Neural cell (in vitro differentiated cells): ENCODE data around the gene GHRL. TPM values are rescaled to one million over a fixed set of nuclear protein-coding genes. Genes with fewer than 3 reads are reported as not detected.

Source experiments
- H2AFZ ChIP-seq: fragments of 200-600, 300-800 bp; sonication (generic), shearing (Covaris generic); 2 replicates; pipeline ENCODE4 v1.6.0; 2014; ENCODE audit warnings: low read depth, mild to moderate bottlenecking, antibody characterized with exemption, low read length, moderate library complexity
- H3F3A ChIP-seq: fragments of 200-600 bp; shearing (Covaris generic); 2 replicates; pipeline ENCODE4 v1.6.1; 2016; ENCODE audit warnings: mild to moderate bottlenecking, moderate library complexity, mixed read lengths, antibody characterized with exemption, low read length; ENCODE audit not compliant: insufficient read depth, poor library complexity, severe bottlenecking
- H3K27ac ChIP-seq: fragments of 200-600, 300-800 bp; sonication (generic), shearing (Covaris generic); 2 replicates; pipeline ENCODE4 v1.5.1; 2014; ENCODE audit warnings: mild to moderate bottlenecking, low read length, moderate library complexity
- H3K27me3 ChIP-seq: fragments of 300-800, 200-600 bp; sonication (generic), shearing (Covaris generic); 2 replicates; pipeline ENCODE4 v1.6.0; 2014; ENCODE audit warnings: mild to moderate bottlenecking, low read depth, low read length, moderate library complexity; ENCODE audit not compliant: insufficient read depth
- H3K36me3 ChIP-seq: fragments of 300-800, 200-600 bp; sonication (generic), shearing (Covaris generic); 2 replicates; pipeline ENCODE4 v1.5.1; 2014; ENCODE audit warnings: mild to moderate bottlenecking, antibody characterized with exemption, low read length, moderate library complexity; ENCODE audit not compliant: insufficient read depth
- H3K4me2 ChIP-seq: fragments of 300-800, 200-600 bp; sonication (generic), shearing (Covaris generic); 2 replicates; pipeline ENCODE4 v1.6.0; 2014; ENCODE audit warnings: mild to moderate bottlenecking, low read length
- H3K4me3 ChIP-seq: fragments of 300-800, 200-600 bp; sonication (generic), shearing (Covaris generic); 2 replicates; pipeline ENCODE4 v1.5.1; 2014; ENCODE audit warnings: mild to moderate bottlenecking, low read length, moderate library complexity
- H3K79me2 ChIP-seq: fragments of 200-600 bp; shearing (Covaris generic); replicated peaks from 2 replicates; pipeline ENCODE4 v1.6.0; 2014; ENCODE audit warnings: mild to moderate bottlenecking, low read length, moderate library complexity; ENCODE audit not compliant: insufficient read depth
- H3K9ac ChIP-seq: fragments of 300-800, 200-600 bp; sonication (generic), shearing (Covaris generic); 2 replicates; pipeline ENCODE4 v1.6.1; 2016; ENCODE audit warnings: mild to moderate bottlenecking, low read length, mixed read lengths
- H3K9me2 ChIP-seq: fragments of 200-600 bp; shearing (Covaris generic); 2 replicates; pipeline ENCODE4 v1.6.1; 2016; ENCODE audit warnings: mild to moderate bottlenecking, low read length, mixed read lengths; ENCODE audit not compliant: insufficient read depth
- H3K9me3 ChIP-seq: fragments of 200-600, 300-800 bp; sonication (generic), shearing (Covaris generic); 2 replicates; pipeline ENCODE4 v1.6.1; 2016; ENCODE audit warnings: mild to moderate bottlenecking, mixed run types, low read length, moderate library complexity, mixed read lengths
- H4K20me1 ChIP-seq: fragments of 200-600 bp; shearing (Covaris generic); 2 replicates; pipeline ENCODE4 v1.6.1; 2016; ENCODE audit warnings: mild to moderate bottlenecking, mixed run types; ENCODE audit not compliant: insufficient read depth
- CTCF ChIP-seq: fragments of 450-650 bp; IDR thresholded peaks from 2 replicates; pipeline ENCODE4 v1.5.1; 2014; ENCODE audit warnings: antibody characterized with exemption, mild to moderate bottlenecking, moderate library complexity; ENCODE audit not compliant: poor library complexity, severe bottlenecking
- EP300 ChIP-seq: fragments of 450-650 bp; conservative IDR thresholded peaks from 2 replicates; pipeline ENCODE4 v1.6.1; 2014; ENCODE audit warnings: antibody characterized with exemption, mild to moderate bottlenecking, moderate library complexity; ENCODE audit not compliant: poor library complexity, severe bottlenecking
- EZH2 ChIP-seq: fragments of 200-600, 300-800 bp; shearing (Covaris generic), sonication (generic); IDR thresholded peaks from 2 replicates; pipeline ENCODE4 v1.6.1; 2014; ENCODE audit warnings: antibody characterized with exemption, low read length, borderline replicate concordance, mild to moderate bottlenecking; ENCODE audit not compliant: insufficient read depth, poor library complexity, severe bottlenecking
- MXI1 ChIP-seq: fragments of 450-650 bp; conservative IDR thresholded peaks from 2 replicates; pipeline ENCODE4 v1.6.1; 2014; ENCODE audit warnings: antibody characterized with exemption, mild to moderate bottlenecking; ENCODE audit not compliant: poor library complexity, severe bottlenecking
- POLR2AphosphoS5 ChIP-seq: IDR thresholded peaks from 2 replicates; pipeline ENCODE4 v1.6.1; 2012
- RAD21 ChIP-seq: fragments of 450-650 bp; conservative IDR thresholded peaks from 2 replicates; pipeline ENCODE4 v1.6.1; 2014; ENCODE audit warnings: antibody characterized with exemption, mild to moderate bottlenecking, moderate library complexity
- SMC3 ChIP-seq: fragments of 450-650 bp; conservative IDR thresholded peaks from 2 replicates; pipeline ENCODE4 v1.6.1; 2014; ENCODE audit warnings: antibody characterized with exemption, mild to moderate bottlenecking, moderate library complexity; ENCODE audit not compliant: poor library complexity
- TAF1 ChIP-seq: IDR thresholded peaks from 2 replicates; pipeline ENCODE4 v1.6.1; 2012; ENCODE audit warnings: low read depth
- polyA plus RNA-seq: library from polyadenylated mRNA; depleted of rRNA; stranded (reverse); fragments of >200 nt; gene quantifications from 2 replicates; pipeline ENCODE4 v1.2.3, GENCODE V29; 2014
- TF ChIP-seq, protein P1 (sequence below): IDR thresholded peaks from 2 replicates; pipeline ENCODE4 v1.6.1; 2012; ENCODE audit warnings: borderline replicate concordance

Gene GHRL
- polyA plus RNA-seq, 1 donor from 2014 or later: 2.8 TPM

- H3K9ac ChIP-seq: no peak overlapping the region
- TF ChIP-seq TAF1 (no peak), EZH2 (no peak), CTCF (no peak), POLR2AphosphoS5 (no peak), EP300 (no peak), SMC3 (no peak), MXI1 (no peak), RAD21 (no peak)
- TF ChIP-seq, protein P1, sequence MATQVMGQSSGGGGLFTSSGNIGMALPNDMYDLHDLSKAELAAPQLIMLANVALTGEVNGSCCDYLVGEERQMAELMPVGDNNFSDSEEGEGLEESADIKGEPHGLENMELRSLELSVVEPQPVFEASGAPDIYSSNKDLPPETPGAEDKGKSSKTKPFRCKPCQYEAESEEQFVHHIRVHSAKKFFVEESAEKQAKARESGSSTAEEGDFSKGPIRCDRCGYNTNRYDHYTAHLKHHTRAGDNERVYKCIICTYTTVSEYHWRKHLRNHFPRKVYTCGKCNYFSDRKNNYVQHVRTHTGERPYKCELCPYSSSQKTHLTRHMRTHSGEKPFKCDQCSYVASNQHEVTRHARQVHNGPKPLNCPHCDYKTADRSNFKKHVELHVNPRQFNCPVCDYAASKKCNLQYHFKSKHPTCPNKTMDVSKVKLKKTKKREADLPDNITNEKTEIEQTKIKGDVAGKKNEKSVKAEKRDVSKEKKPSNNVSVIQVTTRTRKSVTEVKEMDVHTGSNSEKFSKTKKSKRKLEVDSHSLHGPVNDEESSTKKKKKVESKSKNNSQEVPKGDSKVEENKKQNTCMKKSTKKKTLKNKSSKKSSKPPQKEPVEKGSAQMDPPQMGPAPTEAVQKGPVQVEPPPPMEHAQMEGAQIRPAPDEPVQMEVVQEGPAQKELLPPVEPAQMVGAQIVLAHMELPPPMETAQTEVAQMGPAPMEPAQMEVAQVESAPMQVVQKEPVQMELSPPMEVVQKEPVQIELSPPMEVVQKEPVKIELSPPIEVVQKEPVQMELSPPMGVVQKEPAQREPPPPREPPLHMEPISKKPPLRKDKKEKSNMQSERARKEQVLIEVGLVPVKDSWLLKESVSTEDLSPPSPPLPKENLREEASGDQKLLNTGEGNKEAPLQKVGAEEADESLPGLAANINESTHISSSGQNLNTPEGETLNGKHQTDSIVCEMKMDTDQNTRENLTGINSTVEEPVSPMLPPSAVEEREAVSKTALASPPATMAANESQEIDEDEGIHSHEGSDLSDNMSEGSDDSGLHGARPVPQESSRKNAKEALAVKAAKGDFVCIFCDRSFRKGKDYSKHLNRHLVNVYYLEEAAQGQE: no peak
- H3K79me2 ChIP-seq: no peaks in the 10 kb centered on the region
- H3K9me2 ChIP-seq: no peaks in the 10 kb centered on the region
- H2AFZ ChIP-seq: no peak overlapping the region
- no peaks in the 10 kb centered on the region for H3F3A ChIP-seq
- H3K27me3 ChIP-seq: no peaks in the 10 kb centered on the region
- no peak overlapping the region for H3K27ac ChIP-seq
- no peak overlapping the region for H3K4me3 ChIP-seq
- no peaks in the 10 kb centered on the region for H3K36me3 ChIP-seq
- no peaks in the 10 kb centered on the region for H3K9me3 ChIP-seq
- H3K4me2 ChIP-seq: no peak overlapping the region
- H4K20me1 ChIP-seq: no peaks in the 10 kb centered on the region
These were observed 46.7 kb upstream of the GHRL start for GRCh38 chr3:10339376-10339955.

DNA sequence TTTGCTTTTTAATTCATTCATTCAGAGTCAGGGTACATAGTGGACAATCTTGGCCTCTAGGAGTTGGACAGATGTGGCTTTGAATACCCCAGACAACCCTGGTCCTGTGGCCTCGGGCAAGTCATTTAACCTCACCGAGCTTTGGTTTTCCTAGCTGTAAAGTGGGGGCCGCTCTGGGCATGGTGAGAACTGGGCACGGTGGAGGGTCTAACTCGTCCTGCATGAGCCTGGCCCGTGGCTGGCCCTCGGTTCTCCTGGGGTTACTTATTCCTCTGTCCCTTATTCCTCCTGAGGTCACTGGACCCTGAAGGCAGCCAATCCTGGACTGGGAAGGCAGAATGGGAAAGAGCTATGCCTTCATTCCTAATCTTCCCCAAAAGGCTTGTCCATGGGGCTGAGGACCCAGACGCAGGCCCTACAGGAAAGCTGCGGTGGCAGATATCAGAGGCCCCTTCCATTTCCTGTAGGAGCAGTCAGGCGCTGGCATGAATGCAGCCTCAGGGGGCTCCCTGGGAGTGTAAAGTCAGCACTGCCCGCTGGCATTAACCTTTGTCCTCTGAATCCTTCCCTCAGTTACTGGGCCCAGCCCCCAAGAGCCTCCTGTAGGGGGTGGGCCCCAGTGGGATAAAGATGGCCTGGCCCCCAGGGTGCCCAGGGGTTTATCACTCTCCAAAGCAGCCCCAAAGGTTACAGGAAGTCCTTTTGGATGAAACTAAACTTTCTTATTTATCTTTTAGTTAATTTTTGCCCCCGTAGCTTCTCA lies 46.0 kb upstream of the GHRL start:
- no peaks in the 10 kb centered on the region for H3K36me3 ChIP-seq
- H3K9me3 ChIP-seq: no peaks in the 10 kb centered on the region
- TF ChIP-seq SMC3: no peak
- no peak for TF ChIP-seq RAD21
- TF ChIP-seq MXI1: no peak
- no peak for TF ChIP-seq CTCF
- TF ChIP-seq, protein P1: no peak
- no peak for TF ChIP-seq TAF1
- no peak for TF ChIP-seq POLR2AphosphoS5
- TF ChIP-seq EP300: no peak
- TF ChIP-seq EZH2: no peak
- H3K79me2 ChIP-seq: no peaks in the 10 kb centered on the region
- no peaks in the 10 kb centered on the region for H4K20me1 ChIP-seq
- no peak overlapping the region for H3K4me2 ChIP-seq
- H3K27ac ChIP-seq: no peak overlapping the region
- no peaks in the 10 kb centered on the region for H3K27me3 ChIP-seq
- H2AFZ ChIP-seq: no peak overlapping the region
- no peaks in the 10 kb centered on the region for H3K9me2 ChIP-seq
- H3K4me3 ChIP-seq: no peak overlapping the region
- H3F3A ChIP-seq: no peaks in the 10 kb centered on the region
- H3K9ac ChIP-seq: no peak overlapping the region
